DMS79 (cell line): ENCODE measurements around the gene PRPS2.

Source experiments
- DNase-seq: peaks from one replicate; lab custom pipeline; 2025; lab: John Stamatoyannopoulos, UW

The PRPS2 gene

GRCh38 chrX:12791257-12792228 lies at the start of gene PRPS2:
Gene PRPS2 (plus strand): TSS chrX:12791412. CDS start chrX:12791498, 86 bp downstream.
- no peak for DNase-seq

GRCh38 chrX:12741416-12741815 lies 49.8 kb upstream of the PRPS2 start:
- no peak for DNase-seq

- DNase-seq = no peak
Observed at GRCh38 chrX:12747433-12747832, 43.8 kb upstream of the PRPS2 start.

GRCh38 chrX:12751887-12752286 lies 39.3 kb upstream of the PRPS2 start:
- no peak for DNase-seq

- no peak for DNase-seq
Observed at GRCh38 chrX:12753366-12753765, 37.8 kb upstream of the PRPS2 start.

GRCh38 chrX:12758291-12758690 lies 32.9 kb upstream of the PRPS2 start:
- no peak for DNase-seq

- DNase-seq = no peak
Observed at GRCh38 chrX:12767856-12768255, 23.4 kb upstream of the PRPS2 start.

- no peak for DNase-seq
Observed at GRCh38 chrX:12768491-12768890, 22.7 kb upstream of the PRPS2 start.

- no peak for DNase-seq
Observed at GRCh38 chrX:12770440-12770839, 20.8 kb upstream of the PRPS2 start.

GRCh38 chrX:12771445-12772069 lies 19.7 kb upstream of the PRPS2 start:
- no peak for DNase-seq

GRCh38 chrX:12777670-12778069 lies 13.5 kb upstream of the PRPS2 start:
- no peak for DNase-seq

GRCh38 chrX:12779534-12779933 lies 11.7 kb upstream of the PRPS2 start:
- DNase-seq = no peak

GRCh38 chrX:12788645-12789044 lies 2.6 kb upstream of the PRPS2 start:
- DNase-seq = no peak

GRCh38 chrX:12789976-12790375 lies 1.2 kb upstream of the PRPS2 start:
- no peak for DNase-seq

GRCh38 chrX:12790885-12791256 lies 341 bp upstream of the PRPS2 start:
- DNase-seq = no peak

GRCh38 chrX:12792711-12793110 lies 1.5 kb downstream of the PRPS2 start:
- DNase-seq = no peak

- DNase-seq = no peak
Observed at GRCh38 chrX:12794654-12795053, 3.4 kb downstream of the PRPS2 start.

- DNase-seq = no peak
Observed at GRCh38 chrX:12798601-12799000, 7.4 kb downstream of the PRPS2 start.

- DNase-seq = no peak
Observed at GRCh38 chrX:12799118-12799517, 7.9 kb downstream of the PRPS2 start.

- no peak for DNase-seq
Observed at GRCh38 chrX:12802741-12803140, 11.5 kb downstream of the PRPS2 start.

GRCh38 chrX:12804655-12805054 lies 13.4 kb downstream of the PRPS2 start:
- no peak for DNase-seq

- DNase-seq = no peak
Observed at GRCh38 chrX:12805333-12805732, 14.1 kb downstream of the PRPS2 start.

GRCh38 chrX:12811658-12812057 lies 20.4 kb downstream of the PRPS2 start:
- no peak for DNase-seq
